ENCODE data around the gene C3orf20.

The C3orf20 gene

GRCh38 chr3:14684447-14684846 is 9.5 kb downstream of the C3orf20 start:
- Histone ChIP-seq H3K36me3 (ENCODE audit: control insufficient read depth, insufficient read depth, low read length) (no peaks in the 10 kb centered on the region), H3K4me3 (ENCODE audit: low read depth, low read length) (no peak overlapping the region), H3K4me1 (no peaks in the 10 kb centered on the region), H2AFZ (no peak overlapping the region), H3K27me3 (ENCODE audit: control insufficient read depth, insufficient read depth, low read length) (no peaks in the 10 kb centered on the region), H3K27ac (no peak overlapping the region), H3K79me2 (no peaks in the 10 kb centered on the region), H3K9me3 (ENCODE audit: control insufficient read depth, low read length) (no peaks in the 10 kb centered on the region), H3K9ac (no peak overlapping the region), H3K4me2 (ENCODE audit: low read length) (no peak overlapping the region)
- TF ChIP-seq CTCF (IDR thresholded peaks at IDR 0.05) = no peak

GRCh38 chr3:14685179-14685578 is 10.2 kb downstream of the C3orf20 start:
- Histone ChIP-seq H3K36me3 (ENCODE audit: control insufficient read depth, insufficient read depth, low read length) (no peaks in the 10 kb centered on the region), H3K4me2 (ENCODE audit: low read length) (no peak overlapping the region), H3K27ac (no peak overlapping the region), H3K9ac (no peak overlapping the region), H3K4me1 (no peaks in the 10 kb centered on the region), H3K27me3 (ENCODE audit: control insufficient read depth, insufficient read depth, low read length) (no peaks in the 10 kb centered on the region), H3K4me3 (ENCODE audit: low read depth, low read length) (no peak overlapping the region), H3K9me3 (ENCODE audit: control insufficient read depth, low read length) (no peaks in the 10 kb centered on the region), H3K79me2 (no peaks in the 10 kb centered on the region), H2AFZ (no peak overlapping the region)
- TF ChIP-seq CTCF (IDR thresholded peaks at IDR 0.05) = no peak

GRCh38 chr3:14687360-14687759 is 12.4 kb downstream of the C3orf20 start:
- no peak overlapping the region for H3K4me3 ChIP-seq (ENCODE audit: low read depth, low read length)
- TF ChIP-seq CTCF (IDR thresholded peaks at IDR 0.05) = no peak
- H3K9me3 ChIP-seq (ENCODE audit: control insufficient read depth, low read length) = no peaks in the 10 kb centered on the region
- no peak overlapping the region for H3K9ac ChIP-seq
- H3K4me1 ChIP-seq = no peaks in the 10 kb centered on the region
- no peaks in the 10 kb centered on the region for H3K36me3 ChIP-seq (ENCODE audit: control insufficient read depth, insufficient read depth, low read length)
- no peak overlapping the region for H3K27ac ChIP-seq
- H3K4me2 ChIP-seq (ENCODE audit: low read length) = no peak overlapping the region
- no peak overlapping the region for H2AFZ ChIP-seq
- no peaks in the 10 kb centered on the region for H3K79me2 ChIP-seq
- no peaks in the 10 kb centered on the region for H3K27me3 ChIP-seq (ENCODE audit: control insufficient read depth, insufficient read depth, low read length)

- Histone ChIP-seq H3K36me3 (ENCODE audit: control insufficient read depth, insufficient read depth, low read length) (no peaks in the 10 kb centered on the region), H3K4me1 (no peaks in the 10 kb centered on the region), H3K27ac (no peak overlapping the region), H3K4me2 (ENCODE audit: low read length) (no peak overlapping the region), H3K4me3 (ENCODE audit: low read depth, low read length) (no peak overlapping the region), H3K27me3 (ENCODE audit: control insufficient read depth, insufficient read depth, low read length) (no peaks in the 10 kb centered on the region), H3K9ac (no peak overlapping the region), H3K79me2 (no peaks in the 10 kb centered on the region), H2AFZ (no peak overlapping the region), H3K9me3 (ENCODE audit: control insufficient read depth, low read length) (no peaks in the 10 kb centered on the region)
- no peak for TF ChIP-seq CTCF (IDR thresholded peaks at IDR 0.05)
Observed at GRCh38 chr3:14688525-14688924, 13.6 kb downstream of the C3orf20 start.

GRCh38 chr3:14689247-14689980 is 14.5 kb downstream of the C3orf20 start:
- TF ChIP-seq CTCF (IDR thresholded peaks at IDR 0.05) = no peak

More at GRCh38 chr3:14689247-14689980, 14.5 kb downstream of the C3orf20 start:
- Histone ChIP-seq H3K4me1 (no peaks in the 10 kb centered on the region), H3K9me3 (ENCODE audit: control insufficient read depth, low read length) (no peaks in the 10 kb centered on the region), H3K79me2 (no peaks in the 10 kb centered on the region), H3K27ac (no peak overlapping the region), H3K27me3 (ENCODE audit: control insufficient read depth, insufficient read depth, low read length) (no peaks in the 10 kb centered on the region), H3K4me2 (ENCODE audit: low read length) (no peak overlapping the region), H2AFZ (no peak overlapping the region), H3K4me3 (ENCODE audit: low read depth, low read length) (no peak overlapping the region), H3K36me3 (ENCODE audit: control insufficient read depth, insufficient read depth, low read length) (no peaks in the 10 kb centered on the region), H3K9ac (no peak overlapping the region)

All from parathyroid adenoma (tissue), 2 donors.